ENCODE data around the gene EFEMP2. TPM values are rescaled to one million over a fixed set of nuclear protein-coding genes. Genes with fewer than 3 reads are reported as not detected.

EFEMP2 gene
- total and polyA plus RNA-seq, 8 donors, result 21.0 to 37.9 (median 28.9) TPM

- DNase-seq, result peak; percentile 98 to 99
- H3K27ac ChIP-seq, result peak within 1 kb of the TSS; percentile 94 to 98 (median 96)
- peak within 1 kb of the TSS; percentile 60 to 83 (median 80) for H3K4me3 ChIP-seq
- peaks cover 17 to 33% (median 30%) of the 10 kb centered on the region in 4 donors for H3K36me3 ChIP-seq
- WGBS, 5 donors, result 0 to 1% (median 0%) methylated on average over 32 to 57 of the region's 57 CpGs
- TF ChIP-seq POLR2AphosphoS5 (IDR thresholded peaks at IDR 0.05) (peak; percentile 49 to 97 (median 93)), EP300 (IDR thresholded peaks at IDR 0.05) (no peak), POLR2A (IDR thresholded peaks at IDR 0.05) (peak in 2 of 4 donors; percentile 47 to 71), CTCF (IDR thresholded peaks at IDR 0.05) (peak in 5 of 7 experiments; percentile 85 to 97 (median 91))
- intact Hi-C loops (cut with DNase I; ENCODE audit: low total_unique reads), result no loop called here
- H3K4me1 ChIP-seq, result peaks cover 64 to 85% (median 80%) of the 10 kb centered on the region in 4 donors
- no peaks in the 10 kb centered on the region for H3K9me3 ChIP-seq
- no peaks in the 10 kb centered on the region for H3K27me3 ChIP-seq
Measured at GRCh38 chr11:65888163-65888814, 15.7 kb upstream of the EFEMP2 start, which contains the start of gene FIBP. Gene FIBP, minus strand, starts transcription at chr11:65888471. Its CDS starts 53 bp downstream, at chr11:65888418.

GRCh38 chr11:65887723-65888162 lies 15.1 kb upstream of the EFEMP2 start:
- WGBS, 5 donors, result 2 to 5% (median 3%) methylated on average over 21 to 23 of the region's 23 CpGs
- no peak for DNase-seq
- intact Hi-C loops (cut with DNase I; ENCODE audit: low total_unique reads), result no loop called here
- peaks cover 20 to 39% (median 35%) of the 10 kb centered on the region in 4 donors for H3K36me3 ChIP-seq
- no peaks in the 10 kb centered on the region for H3K9me3 ChIP-seq
- TF ChIP-seq POLR2AphosphoS5 (IDR thresholded peaks at IDR 0.05) (no peak), CTCF (IDR thresholded peaks at IDR 0.05) (no peak), POLR2A (IDR thresholded peaks at IDR 0.05) (no peak), EP300 (IDR thresholded peaks at IDR 0.05) (no peak)
- H3K4me3 ChIP-seq, result peak overlapping the region; percentile 60 to 83 (median 80)
- H3K4me1 ChIP-seq, result peaks cover 59 to 79% (median 74%) of the 10 kb centered on the region in 4 donors
- H3K27me3 ChIP-seq, result no peaks in the 10 kb centered on the region
- peak overlapping the region; percentile 94 to 98 (median 96) for H3K27ac ChIP-seq

DNA sequence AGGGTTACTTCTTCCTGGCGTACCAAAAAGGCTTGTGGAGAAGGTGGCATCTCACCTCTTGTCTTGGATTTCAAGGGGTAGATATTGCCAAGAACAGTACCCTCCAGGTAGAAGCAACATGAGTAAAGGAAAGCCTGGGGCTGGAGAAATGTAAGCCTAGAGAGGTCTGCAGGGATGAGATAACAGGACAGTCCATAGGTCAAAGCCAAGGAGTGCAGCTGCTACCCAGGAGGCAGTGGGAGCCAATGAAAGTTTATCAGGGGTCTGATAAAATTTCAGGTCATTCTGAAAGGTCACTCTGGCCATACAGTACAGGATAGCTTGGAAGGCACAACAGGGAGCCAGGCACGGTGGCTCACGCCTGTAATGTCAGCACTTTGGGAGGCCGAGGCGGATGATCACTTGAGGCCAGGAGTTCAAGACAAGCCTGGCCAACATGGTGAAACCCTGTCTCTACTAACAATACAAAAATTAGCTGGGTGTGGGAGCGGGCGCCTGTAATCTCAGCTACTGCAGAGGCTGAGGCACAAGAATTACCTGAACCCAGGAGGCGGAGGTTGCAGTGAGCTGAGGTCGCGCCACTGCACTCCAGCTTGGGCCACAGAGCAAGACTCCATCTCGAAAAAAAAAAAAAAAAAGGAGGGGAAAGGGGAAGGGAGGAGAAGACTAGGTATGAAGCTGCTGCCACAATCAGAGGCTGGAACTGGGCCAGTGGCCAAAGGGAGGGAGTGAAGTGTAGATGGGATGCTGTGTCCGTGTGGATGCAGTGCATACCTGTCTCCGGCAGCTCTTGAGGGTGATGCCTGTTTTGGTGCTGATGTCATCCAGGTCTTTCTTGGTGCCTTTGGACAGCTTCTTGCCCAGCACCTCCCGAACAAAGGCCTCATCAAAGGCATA lies 14.5 kb upstream of the EFEMP2 start:
- Histone ChIP-seq H3K27me3 (no peaks in the 10 kb centered on the region), H3K4me3 (peak overlapping the region; percentile 60 to 83 (median 80)), H3K4me1 (peaks cover 52 to 72% (median 67%) of the 10 kb centered on the region in 4 donors), H3K36me3 (peaks cover 20 to 45% (median 42%) of the 10 kb centered on the region in 4 donors), H3K27ac (peak overlapping the region in 4 of 5 donors; percentile 94 to 98 (median 96)), H3K9me3 (no peaks in the 10 kb centered on the region)
- intact Hi-C loops (cut with DNase I; ENCODE audit: low total_unique reads), result no loop called here
- 69 to 82% (median 76%) methylated on average over 14 of the region's 14 CpGs for WGBS, 5 donors
- DNase-seq, result no peak
- no peak for TF ChIP-seq POLR2A (IDR thresholded peaks at IDR 0.05)
- TF ChIP-seq EP300 (IDR thresholded peaks at IDR 0.05), result no peak
- TF ChIP-seq POLR2AphosphoS5 (IDR thresholded peaks at IDR 0.05), result no peak
- no peak for TF ChIP-seq CTCF (IDR thresholded peaks at IDR 0.05)

Data from stomach (tissue), 9 donors.